Common myeloid progenitor, CD34-positive (primary cell): ENCODE results near the gene CIRBP.
A peak's percentile ranks its signal among the peaks of the same experiment; 100 is the strongest.
"Not testable (repeated sequence)": the region's sequence is repeated elsewhere in the genome, so short reads cannot be mapped to it uniquely, and the experiment has no call there.

Experiments used
- CTCF ChIA-PET: fragments of 350-600 bp; sonication (Branson Sonifier 250); formaldehyde crosslinking; loops from one replicate; lab custom pipeline; 2021; ENCODE audit warnings: antibody characterized with exemption; lab: Charles Lee
- POLR2A ChIA-PET: fragments of 350-600 bp; sonication (Branson Sonifier 250); formaldehyde crosslinking; loops from one replicate; lab custom pipeline; 2021; ENCODE audit warnings: antibody characterized with exemption; lab: Charles Lee
- DNase-seq, 3 donors: peaks; one replicate each; pipeline versions ENCODE4 v3.0.0 to v3.0.0-alpha.2; 2013
- H3K27ac ChIP-seq, 2 experiments: 1 replicate in 1 of 2; 2 replicates in 1 of 2; pipeline ENCODE4 v1.7.0; 2013; ENCODE audit warnings: inconsistent platforms in 2 of 2, low read length in 2 of 2, mild to moderate bottlenecking in 2 of 2, low read depth in 1 of 2, moderate library complexity in 1 of 2; ENCODE audit not compliant: severe bottlenecking in 2 of 2, insufficient read depth in 1 of 2, poor library complexity in 1 of 2
- H3K27me3 ChIP-seq, 5 experiments: replicated peaks in 2 of 5; 1 replicate in 3 of 5; 2 replicates in 2 of 5; pipeline versions ENCODE4 v1.6.1 to v1.7.0; 2013; ENCODE audit warnings: low read length in 4 of 5, mild to moderate bottlenecking in 2 of 5, moderate library complexity in 2 of 5, inconsistent platforms in 1 of 5; ENCODE audit not compliant: insufficient read depth in 5 of 5, control insufficient read depth in 4 of 5
- H3K36me3 ChIP-seq, 4 experiments: 1 replicate in 2 of 4; 2 replicates in 2 of 4; pipeline versions ENCODE4 v1.6.1 to v1.7.0; 2013; ENCODE audit warnings: low read length in 3 of 4, control low read depth in 1 of 4, mild to moderate bottlenecking in 1 of 4; ENCODE audit not compliant: control insufficient read depth in 4 of 4, insufficient read depth in 4 of 4
- H3K4me1 ChIP-seq, 4 experiments: 1 replicate in 3 of 4; 2 replicates in 1 of 4; pipeline versions ENCODE4 v1.6.1 to v1.7.1; 2013; ENCODE audit warnings: low read length in 3 of 4, mild to moderate bottlenecking in 3 of 4, control low read depth in 1 of 4, inconsistent platforms in 1 of 4, moderate library complexity in 1 of 4; ENCODE audit not compliant: control insufficient read depth in 4 of 4, insufficient read depth in 4 of 4; ENCODE audit errors: control extremely low read depth in 1 of 4
- H3K4me3 ChIP-seq, 7 experiments: 1 replicate in 4 of 7; 2 replicates in 3 of 7; pipeline versions ENCODE4 v1.5.1 to v1.7.0; 2013; ENCODE audit warnings: mild to moderate bottlenecking in 7 of 7, low read length in 6 of 7, moderate library complexity in 6 of 7, inconsistent platforms in 2 of 7, low read depth in 2 of 7, control low read depth in 1 of 7; ENCODE audit not compliant: insufficient read depth in 4 of 7, control insufficient read depth in 1 of 7; ENCODE audit errors: extremely low read depth in 1 of 7
- H3K9me3 ChIP-seq, 5 experiments: 1 replicate in 4 of 5; 2 replicates in 1 of 5; pipeline versions ENCODE4 v1.6.1 to v1.7.1; 2013; ENCODE audit warnings: low read length in 4 of 5, mild to moderate bottlenecking in 2 of 5, inconsistent platforms in 1 of 5, low read depth in 1 of 5, moderate library complexity in 1 of 5; ENCODE audit not compliant: control insufficient read depth in 4 of 5, insufficient read depth in 2 of 5; ENCODE audit errors: control extremely low read depth in 1 of 5
- WGBS: methylation state at CpG from one replicate; pipeline ENCODE4 v1.1.5; 2013; ENCODE audit not compliant: insufficient coverage; 5-methylcytosine and 5-hydroxymethylcytosine counted together

The CIRBP gene

DNA sequence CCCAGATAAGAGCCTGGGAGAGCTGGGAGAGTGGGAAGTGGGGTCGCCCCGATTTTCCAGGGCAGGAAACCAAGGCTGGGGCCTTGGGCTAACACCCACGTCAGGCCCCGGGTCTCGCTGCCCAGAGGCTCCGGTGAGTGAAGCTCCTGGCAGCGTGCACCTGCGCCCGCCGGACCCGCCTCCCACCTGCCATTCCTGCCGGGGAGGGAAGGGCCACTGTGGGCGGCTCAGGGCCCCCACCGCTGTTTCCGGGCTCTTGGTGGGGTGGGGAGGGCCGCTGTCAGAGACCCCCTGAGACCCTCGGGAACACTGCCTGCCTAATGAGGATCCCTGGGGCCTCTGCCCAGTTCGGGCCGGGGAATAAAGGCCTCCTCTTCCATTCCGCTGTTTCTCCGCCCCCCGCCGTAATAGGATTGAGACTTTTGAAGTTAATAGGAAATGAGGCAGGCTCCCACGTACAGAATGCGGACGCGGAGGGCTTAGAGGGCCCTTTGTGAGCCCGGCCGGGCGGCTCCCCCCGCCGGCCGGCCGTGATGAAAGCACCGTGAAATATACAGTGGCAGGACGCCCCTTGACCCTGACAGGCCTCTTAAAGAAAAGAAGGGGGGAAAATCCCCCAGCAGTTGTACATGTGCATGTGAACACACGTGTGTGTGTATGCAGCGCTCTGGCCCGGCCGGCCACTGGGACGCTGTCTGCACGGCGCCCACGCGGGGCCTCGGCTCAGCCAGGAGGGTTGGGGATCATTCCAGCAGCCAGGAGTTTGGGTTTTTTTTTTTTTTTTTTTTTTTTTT lies 49.7 kb downstream of the CIRBP start:
- CTCF ChIA-PET: interaction anchor here (0.7 to 5.8 kb wide), 3 partner anchors 19 to 53 kb away, joined by 3 to 33 read pairs (median 5); no protein-coding TSS in a partner anchor

GRCh38 chr19:1320282-1320650 lies 51.1 kb downstream of the CIRBP start:
- POLR2A ChIA-PET, H3K36me3 ChIP-seq, H3K9me3 ChIP-seq, H3K4me3 ChIP-seq, DNase-seq, H3K27ac ChIP-seq: not testable (repeated sequence)
- CTCF ChIA-PET: interaction anchor here (1.0 to 1.7 kb wide), 3 partner anchors 9 to 50 kb away, joined by 3 to 5 read pairs (median 4); no protein-coding TSS in a partner anchor
- Histone ChIP-seq H3K27me3 (peaks cover 5 to 52% (median 21%) of the 10 kb centered on the region in 5 experiments), H3K4me1 (peaks cover 0 to 17% (median 15%) of the 10 kb centered on the region in 4 experiments)
- WGBS: 100% methylated on average over 1 of the region's 3 CpGs

More for the DNA sequence above, 49.7 kb downstream of the CIRBP start:
- Histone ChIP-seq H3K9me3 (no peaks in the 10 kb centered on the region), H3K27me3 (peaks cover 5 to 38% (median 16%) of the 10 kb centered on the region in 5 experiments), H3K36me3 (no peaks in the 10 kb centered on the region), H3K27ac (no peak overlapping the region), H3K4me3 (no peak overlapping the region), H3K4me1 (peaks cover 0 to 9% (median 7%) of the 10 kb centered on the region in 4 experiments)
- POLR2A ChIA-PET: no interaction called here
- 76% methylated on average over 18 of the region's 46 CpGs for WGBS
- no peak for DNase-seq

DNA sequence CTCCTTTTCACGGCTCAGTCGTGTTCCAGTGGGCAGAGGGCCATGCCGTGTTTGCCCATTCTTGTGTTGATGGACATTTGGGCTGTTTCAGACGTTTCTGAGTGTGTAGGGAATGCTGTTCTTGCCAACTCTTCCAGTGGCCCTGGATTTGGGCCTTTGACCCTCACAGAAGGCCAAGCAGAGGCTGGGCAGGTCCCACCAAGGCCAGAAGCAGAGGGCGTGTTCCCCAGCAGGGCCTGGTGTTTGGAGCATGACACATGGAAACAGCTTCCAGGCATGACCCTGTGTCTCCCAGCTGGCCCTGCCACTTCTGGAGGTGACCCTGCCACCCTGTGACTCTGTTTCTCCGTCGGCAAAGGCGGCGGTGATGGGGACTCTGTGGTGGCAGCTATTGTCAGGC lies 52.4 kb downstream of the CIRBP start:
- WGBS: 96% methylated on average over 9 of the region's 9 CpGs
- POLR2A ChIA-PET: no interaction called here

DNA sequence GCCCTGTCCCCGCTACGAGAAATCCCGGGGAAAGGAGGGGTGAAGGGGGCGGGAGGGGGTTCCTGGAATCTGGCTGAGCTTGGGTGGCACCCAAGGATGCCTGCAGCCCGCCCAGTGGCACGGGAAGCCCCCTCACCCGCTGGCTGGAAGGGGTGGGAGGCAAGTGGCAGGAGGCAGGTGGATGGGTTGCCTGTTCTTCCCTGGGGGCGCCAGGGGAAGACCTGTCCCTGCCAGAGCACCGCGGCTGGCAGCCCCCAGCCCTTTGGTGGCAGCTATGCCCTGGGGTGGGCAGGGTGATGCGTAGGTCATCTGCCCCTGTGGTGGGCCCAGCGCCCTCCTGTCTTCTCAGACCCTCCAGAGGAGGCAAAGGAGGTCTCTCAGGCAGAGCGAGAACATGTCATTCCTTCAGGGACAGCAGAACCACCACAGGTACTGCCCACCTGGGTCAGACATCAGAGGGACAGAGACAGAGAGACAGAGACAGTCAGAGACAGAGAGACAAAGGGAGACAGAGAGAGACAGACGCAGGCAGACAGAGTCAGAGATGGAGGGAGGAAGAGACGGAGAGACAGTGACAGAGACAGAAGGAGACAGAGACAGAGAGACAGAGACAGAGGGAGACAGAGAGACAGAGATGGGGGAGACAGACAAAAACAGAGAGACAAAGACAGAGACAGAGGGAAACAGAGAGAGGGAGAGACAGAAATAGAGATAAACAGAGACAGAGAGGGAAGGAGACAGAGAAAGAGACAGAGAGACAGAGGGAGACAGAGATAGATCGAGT lies 53.3 kb downstream of the CIRBP start:
- no peaks in the 10 kb centered on the region for H3K36me3 ChIP-seq
- no peak overlapping the region for H3K27ac ChIP-seq
- no peaks in the 10 kb centered on the region for H3K9me3 ChIP-seq
- H3K27me3 ChIP-seq: peaks cover 5 to 47% (median 23%) of the 10 kb centered on the region in 5 experiments
- peaks cover 0 to 12% (median 10%) of the 10 kb centered on the region in 4 experiments for H3K4me1 ChIP-seq
- H3K4me3 ChIP-seq: no peak overlapping the region
- DNase-seq: no peak
- CTCF ChIA-PET: no interaction called here
- POLR2A ChIA-PET: no interaction called here
- 97% methylated on average over 13 of the region's 16 CpGs for WGBS

More for the DNA sequence above, 52.4 kb downstream of the CIRBP start:
- DNase-seq: no peak
- Histone ChIP-seq H3K4me1 (peaks cover 0 to 12% (median 10%) of the 10 kb centered on the region in 4 experiments), H3K36me3 (no peaks in the 10 kb centered on the region), H3K27me3 (peaks cover 5 to 54% (median 23%) of the 10 kb centered on the region in 5 experiments), H3K4me3 (no peak overlapping the region), H3K9me3 (no peaks in the 10 kb centered on the region), H3K27ac (no peak overlapping the region)
- CTCF ChIA-PET: interaction anchor here (1.0 kb wide), 1 partner anchor 10 kb away, joined by 3 read pairs; no protein-coding TSS in a partner anchor

DNA sequence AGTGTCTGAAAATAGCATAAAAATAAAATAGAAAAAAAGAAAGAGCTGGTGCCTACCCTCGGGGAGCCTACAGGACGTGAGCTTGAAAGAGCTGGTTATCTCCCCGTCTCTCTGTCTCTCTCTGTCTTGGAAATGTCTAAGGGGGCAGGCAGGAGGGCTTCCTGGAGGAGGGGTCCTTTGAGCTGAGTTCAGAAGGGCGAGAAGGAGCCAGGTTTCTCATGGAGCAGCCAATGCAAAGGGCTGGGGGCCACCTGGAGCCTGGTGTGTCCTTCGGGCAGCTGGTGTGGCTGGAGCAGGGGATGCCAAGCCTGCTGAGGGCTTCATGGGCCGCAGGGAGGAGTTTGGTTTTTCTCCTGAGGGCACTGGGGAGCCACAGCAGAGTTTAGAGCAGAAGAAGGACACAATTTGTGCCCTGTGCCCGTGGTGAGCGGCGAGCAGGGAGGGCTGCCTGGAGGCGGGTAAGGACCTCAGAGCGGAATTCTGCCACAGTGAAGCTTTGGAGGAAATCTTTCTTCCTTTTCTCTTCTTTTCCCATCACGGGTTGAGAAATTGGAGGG lies 55.2 kb downstream of the CIRBP start:
- H3K9me3 ChIP-seq: no peaks in the 10 kb centered on the region
- H3K27ac ChIP-seq: no peak overlapping the region
- H3K36me3 ChIP-seq: no peaks in the 10 kb centered on the region
- H3K27me3 ChIP-seq: peaks cover 0 to 29% (median 16%) of the 10 kb centered on the region in 5 experiments
- H3K4me1 ChIP-seq: peaks cover 0 to 12% (median 10%) of the 10 kb centered on the region in 4 experiments
- CTCF ChIA-PET: interaction anchor here (1.2 kb wide), 1 partner anchor 9 kb away, joined by 5 read pairs; no protein-coding TSS in a partner anchor
- POLR2A ChIA-PET: interaction anchor here (0.6 kb wide), 1 partner anchor 9 kb away, joined by 3 read pairs; no protein-coding TSS in a partner anchor
- 86% methylated on average over 10 of the region's 12 CpGs for WGBS
- peak overlapping the region in 3 of 7 experiments; percentile 48 to 74 (median 62) for H3K4me3 ChIP-seq
- no peak for DNase-seq
